GM20000 (cell line): ENCODE measurements around the gene TRDN.

Experiments
- DNase-seq: peaks from one replicate; pipeline ENCODE4 v3.0.0; 2012; ENCODE audit warnings: low spot score
- TF ChIP-seq, protein P1 (sequence below): IDR thresholded peaks from 2 replicates; pipeline ENCODE4 v1.5.1; 2012; ENCODE audit warnings: mild to moderate bottlenecking, control low read depth; ENCODE audit errors: extremely low read depth, missing control alignments

TRDN gene

DNA sequence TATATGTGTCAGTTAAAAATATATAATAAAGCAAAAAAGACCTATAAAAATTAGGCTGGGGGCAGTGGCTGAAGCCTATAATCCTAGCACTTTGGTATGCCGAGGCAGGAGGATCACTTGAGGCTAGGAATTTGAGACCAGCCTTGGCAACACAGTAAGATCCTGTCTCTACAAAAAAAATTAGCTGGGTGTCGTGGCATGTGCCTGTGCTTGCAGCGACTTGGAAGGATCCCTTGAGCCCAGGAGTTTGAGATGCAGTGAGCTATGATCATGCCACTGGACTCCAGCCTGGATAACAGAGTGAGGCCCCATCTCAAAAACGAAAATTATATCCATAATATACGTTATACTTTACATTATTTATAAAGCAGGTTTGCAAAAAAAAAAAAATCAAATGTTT, 20.7 kb downstream of the TRDN start:
- DNase-seq, result no peak
- TF ChIP-seq, protein P1, sequence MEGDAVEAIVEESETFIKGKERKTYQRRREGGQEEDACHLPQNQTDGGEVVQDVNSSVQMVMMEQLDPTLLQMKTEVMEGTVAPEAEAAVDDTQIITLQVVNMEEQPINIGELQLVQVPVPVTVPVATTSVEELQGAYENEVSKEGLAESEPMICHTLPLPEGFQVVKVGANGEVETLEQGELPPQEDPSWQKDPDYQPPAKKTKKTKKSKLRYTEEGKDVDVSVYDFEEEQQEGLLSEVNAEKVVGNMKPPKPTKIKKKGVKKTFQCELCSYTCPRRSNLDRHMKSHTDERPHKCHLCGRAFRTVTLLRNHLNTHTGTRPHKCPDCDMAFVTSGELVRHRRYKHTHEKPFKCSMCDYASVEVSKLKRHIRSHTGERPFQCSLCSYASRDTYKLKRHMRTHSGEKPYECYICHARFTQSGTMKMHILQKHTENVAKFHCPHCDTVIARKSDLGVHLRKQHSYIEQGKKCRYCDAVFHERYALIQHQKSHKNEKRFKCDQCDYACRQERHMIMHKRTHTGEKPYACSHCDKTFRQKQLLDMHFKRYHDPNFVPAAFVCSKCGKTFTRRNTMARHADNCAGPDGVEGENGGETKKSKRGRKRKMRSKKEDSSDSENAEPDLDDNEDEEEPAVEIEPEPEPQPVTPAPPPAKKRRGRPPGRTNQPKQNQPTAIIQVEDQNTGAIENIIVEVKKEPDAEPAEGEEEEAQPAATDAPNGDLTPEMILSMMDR, result no peak

DNA sequence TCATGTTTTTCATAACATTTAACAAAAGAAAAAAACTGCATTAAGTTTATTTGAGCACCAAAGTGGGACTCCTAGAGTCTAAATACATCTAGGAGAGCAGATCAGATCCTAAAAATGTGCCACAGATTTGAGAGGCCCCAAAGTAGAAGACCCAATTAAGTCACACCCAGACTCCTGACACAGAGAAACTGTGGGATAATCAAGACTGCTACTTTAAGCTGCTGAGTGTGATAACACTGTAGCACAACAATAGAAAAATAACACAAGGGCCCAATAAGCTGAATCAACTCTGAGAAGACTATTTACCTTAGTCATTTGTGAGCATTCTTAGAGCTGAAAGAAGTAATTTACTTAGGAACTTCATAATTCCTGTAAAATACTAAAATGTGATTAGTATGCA, 26.0 kb downstream of the TRDN start:
- TF ChIP-seq, protein P1, result no peak
- no peak for DNase-seq

DNA sequence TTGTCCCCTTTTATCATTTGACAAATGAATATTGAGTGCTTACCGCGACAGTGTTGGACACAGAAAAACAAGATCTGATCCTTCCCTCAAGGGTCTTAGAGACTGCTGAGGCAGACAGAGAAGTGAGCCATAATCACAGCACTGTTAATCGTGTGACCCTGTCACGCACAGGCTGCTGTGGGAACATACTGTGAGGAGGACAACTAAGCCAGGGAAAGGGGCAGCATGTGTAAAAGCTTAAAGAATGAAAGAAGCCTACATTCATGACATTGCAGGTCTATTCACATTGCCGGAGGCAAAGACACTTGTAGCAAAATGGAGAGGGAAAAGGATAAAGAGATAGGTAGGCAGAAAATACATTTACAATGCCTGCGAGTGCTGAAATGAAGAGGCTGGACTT, 32.7 kb downstream of the TRDN start:
- no peak for DNase-seq
- TF ChIP-seq, protein P1, result no peak

DNA sequence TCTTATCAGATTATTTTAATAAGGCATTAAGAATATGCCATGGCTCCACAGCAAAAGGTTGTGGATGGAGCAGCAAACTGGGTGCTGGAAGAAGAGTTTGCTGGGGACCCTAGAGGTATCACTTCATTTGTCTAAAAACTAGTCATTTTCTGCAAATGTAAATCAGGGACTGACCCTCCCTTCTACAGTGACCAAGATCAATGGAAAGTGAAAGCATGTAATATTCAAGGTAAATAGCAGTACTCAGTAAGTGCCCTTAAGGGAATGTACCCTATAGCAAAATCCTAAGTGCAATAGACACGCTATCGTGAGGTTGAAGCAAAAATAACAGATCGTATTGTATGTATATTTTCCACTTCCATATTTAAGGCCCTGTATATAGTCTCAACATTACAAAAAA, 38.7 kb downstream of the TRDN start:
- TF ChIP-seq, protein P1, result no peak
- DNase-seq, result peak; percentile 3

DNA sequence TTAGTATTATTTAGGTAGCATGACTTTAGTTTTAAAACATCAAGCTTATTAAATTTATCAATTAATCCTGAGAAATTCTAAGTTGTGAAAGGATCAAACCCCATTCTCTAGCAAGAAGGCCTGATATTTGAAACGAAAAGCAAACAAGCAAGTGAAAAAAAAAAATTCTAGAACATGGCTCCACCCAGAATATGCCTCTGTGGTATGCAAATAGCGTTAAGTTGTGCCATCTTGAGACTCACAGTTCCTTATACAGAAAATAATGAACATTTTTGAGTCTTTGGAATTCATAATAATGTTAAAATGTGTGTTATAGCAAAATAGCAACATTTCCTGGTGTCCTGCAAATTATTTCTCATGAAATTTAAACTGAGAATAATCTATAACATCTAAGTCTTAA, 42.0 kb downstream of the TRDN start:
- no peak for DNase-seq
- TF ChIP-seq, protein P1, result no peak

DNA sequence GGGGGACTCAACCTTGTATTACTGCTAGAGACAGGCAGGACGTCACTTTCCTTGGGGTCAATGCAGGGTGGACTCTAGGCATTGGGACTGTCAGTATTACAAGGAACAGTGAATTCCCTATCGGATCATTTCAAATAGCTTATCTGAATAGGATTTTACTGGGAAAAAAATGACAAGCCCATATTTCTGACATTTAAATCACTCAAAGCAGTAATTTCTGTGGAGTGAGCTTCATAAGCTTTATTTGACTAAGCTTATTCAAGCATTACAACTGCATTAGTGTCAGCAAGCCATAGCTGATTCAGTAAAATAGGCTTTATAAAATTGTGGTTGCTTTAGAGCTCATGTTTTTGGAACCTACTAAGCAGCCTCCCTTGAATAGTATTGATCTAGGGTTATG, 44.3 kb downstream of the TRDN start:
- TF ChIP-seq, protein P1, result no peak
- DNase-seq, result no peak

DNA sequence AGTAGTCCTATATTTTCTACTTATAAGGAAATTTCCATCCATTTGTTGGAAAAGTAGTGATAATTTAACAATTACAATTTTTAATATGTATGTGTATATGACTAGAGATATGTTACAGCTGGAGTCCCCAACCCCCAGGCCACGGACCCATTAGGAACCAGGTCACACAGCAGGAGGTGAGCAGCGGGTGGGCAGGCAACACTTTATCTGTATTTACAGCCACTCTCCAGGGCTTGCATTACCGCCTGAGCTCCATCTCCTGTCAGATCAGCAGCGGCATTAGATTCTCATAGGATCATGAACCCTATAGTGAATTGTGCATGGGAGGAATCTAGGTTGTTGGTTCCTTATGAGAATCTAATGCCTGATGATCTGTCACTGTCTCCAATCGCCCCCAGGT, 46.8 kb downstream of the TRDN start:
- no peak for DNase-seq
- TF ChIP-seq, protein P1, result no peak
